Measurements from ENCODE around the gene MCM3AP. TPM values are rescaled to one million over a fixed set of nuclear protein-coding genes. Genes with fewer than 3 reads are reported as not detected.

MCM3AP gene
- total and polyA plus RNA-seq, 2 experiments from 2014 or later = 35.4 to 64.8 TPM

DNA sequence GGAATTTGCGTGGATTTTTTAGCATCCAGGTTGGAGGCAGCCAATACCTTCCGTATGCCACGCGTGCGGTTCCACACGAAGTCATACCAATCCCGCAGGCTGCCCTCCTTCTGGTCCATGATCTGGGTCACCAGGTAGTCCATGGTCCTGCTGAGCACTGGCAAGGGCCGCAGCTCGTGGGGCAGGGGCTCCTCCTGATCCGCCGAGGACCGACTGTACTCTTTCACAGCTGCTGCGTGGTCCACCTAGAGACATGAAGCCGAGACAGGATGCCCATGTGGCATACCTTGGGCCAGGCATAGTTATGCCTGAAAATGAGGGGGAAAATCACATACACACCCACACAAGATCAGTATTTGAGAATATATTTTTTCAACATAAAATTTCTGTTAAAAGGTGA, 12.1 kb downstream of the MCM3AP start:
- no peak overlapping the region for H3K4me3 ChIP-seq
- no peak overlapping the region for H2AFZ ChIP-seq
- DNase-seq (ENCODE audit: low spot score) = no peak
- H3K4me2 ChIP-seq = no peak overlapping the region
- TF ChIP-seq EZH2phosphoT487 (IDR thresholded peaks at IDR 0.05; ENCODE audit: low read depth, severe bottlenecking, unreplicated experiment) (no peak), CTCF (IDR thresholded peaks at IDR 0.05; ENCODE audit: poor library complexity) (no peak), EZH2 (IDR thresholded peaks at IDR 0.05; ENCODE audit: borderline replicate concordance) (no peak)
- H3K4me1 ChIP-seq (ENCODE audit: insufficient read depth) = no peaks in the 10 kb centered on the region
- no peak overlapping the region for H3K27ac ChIP-seq
- H3K9me3 ChIP-seq (ENCODE audit: low read depth) = no peaks in the 10 kb centered on the region
- no peaks in the 10 kb centered on the region for H3K27me3 ChIP-seq
- peaks cover under 1% of the 10 kb centered on the region for H3K79me2 ChIP-seq
- no peaks in the 10 kb centered on the region for H4K20me1 ChIP-seq (ENCODE audit: insufficient read depth, poor library complexity, severe bottlenecking)
- H3K36me3 ChIP-seq (replicated peaks; ENCODE audit: insufficient read depth, low read depth) = no peaks in the 10 kb centered on the region
- 97% methylated on average over 14 of the region's 14 CpGs for WGBS (ENCODE audit: low lambda C conversion rate, missing lambda C conversion rate)
- H3K9me2 ChIP-seq (replicated peaks; ENCODE audit: insufficient read depth) = no peaks in the 10 kb centered on the region

GRCh38 chr21:46269466-46269865, 15.9 kb downstream of the MCM3AP start:
- no peaks in the 10 kb centered on the region for H3K36me3 ChIP-seq (replicated peaks; ENCODE audit: insufficient read depth, low read depth)

DNA sequence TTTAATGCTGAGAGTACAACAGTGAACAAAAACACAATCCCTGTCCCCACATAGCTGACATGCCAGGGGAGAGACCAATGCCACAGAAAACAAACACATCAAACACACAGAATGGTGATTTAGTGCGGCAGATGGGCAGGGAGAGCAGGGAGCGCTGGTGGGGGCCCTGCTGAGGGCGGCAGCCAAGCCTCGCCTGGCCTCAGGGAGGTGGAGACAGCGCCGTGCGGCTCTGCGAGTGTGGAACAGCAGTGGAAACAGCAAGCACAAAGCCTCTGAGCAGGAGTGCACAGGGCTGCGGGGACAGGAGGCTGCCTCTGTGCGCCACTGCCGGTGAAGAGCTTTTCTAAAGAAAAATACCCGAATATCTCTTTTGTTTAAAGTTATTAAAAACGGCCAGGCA, 17.0 kb downstream of the MCM3AP start:
- Histone ChIP-seq H3K4me2 (no peak overlapping the region), H3K36me3 (replicated peaks; ENCODE audit: insufficient read depth, low read depth) (no peaks in the 10 kb centered on the region), H3K27ac (no peak overlapping the region), H3K4me3 (no peak overlapping the region), H3K79me2 (no peaks in the 10 kb centered on the region), H3K4me1 (ENCODE audit: insufficient read depth) (no peaks in the 10 kb centered on the region), H3K27me3 (no peaks in the 10 kb centered on the region), H3K9me2 (replicated peaks; ENCODE audit: insufficient read depth) (no peaks in the 10 kb centered on the region), H3K9me3 (ENCODE audit: low read depth) (no peaks in the 10 kb centered on the region), H4K20me1 (ENCODE audit: insufficient read depth, poor library complexity, severe bottlenecking) (no peaks in the 10 kb centered on the region), H2AFZ (no peak overlapping the region)
- 95% methylated on average over 13 of the region's 13 CpGs for WGBS (ENCODE audit: low lambda C conversion rate, missing lambda C conversion rate)
- no peak for DNase-seq (ENCODE audit: low spot score)
- TF ChIP-seq EZH2 (IDR thresholded peaks at IDR 0.05; ENCODE audit: borderline replicate concordance) = no peak
- TF ChIP-seq CTCF (IDR thresholded peaks at IDR 0.05; ENCODE audit: poor library complexity) = no peak
- no peak for TF ChIP-seq EZH2phosphoT487 (IDR thresholded peaks at IDR 0.05; ENCODE audit: low read depth, severe bottlenecking, unreplicated experiment)

More at GRCh38 chr21:46269466-46269865, 15.9 kb downstream of the MCM3AP start:
- H3K9me3 ChIP-seq (ENCODE audit: low read depth) = no peaks in the 10 kb centered on the region
- H3K79me2 ChIP-seq = no peaks in the 10 kb centered on the region
- 99% methylated on average over 10 of the region's 10 CpGs for WGBS (ENCODE audit: low lambda C conversion rate, missing lambda C conversion rate)
- H4K20me1 ChIP-seq (ENCODE audit: insufficient read depth, poor library complexity, severe bottlenecking) = no peaks in the 10 kb centered on the region
- DNase-seq (ENCODE audit: low spot score) = no peak
- no peak overlapping the region for H3K4me2 ChIP-seq
- H3K27ac ChIP-seq = no peak overlapping the region
- TF ChIP-seq EZH2phosphoT487 (IDR thresholded peaks at IDR 0.05; ENCODE audit: low read depth, severe bottlenecking, unreplicated experiment) (no peak), EZH2 (IDR thresholded peaks at IDR 0.05; ENCODE audit: borderline replicate concordance) (no peak)
- H2AFZ ChIP-seq = no peak overlapping the region
- no peak overlapping the region for H3K4me3 ChIP-seq
- no peaks in the 10 kb centered on the region for H3K27me3 ChIP-seq
- H3K4me1 ChIP-seq (ENCODE audit: insufficient read depth) = no peaks in the 10 kb centered on the region
- H3K9me2 ChIP-seq (replicated peaks; ENCODE audit: insufficient read depth) = no peaks in the 10 kb centered on the region

- DNase-seq (ENCODE audit: low spot score) = no peak
- no peaks in the 10 kb centered on the region for H3K36me3 ChIP-seq (replicated peaks; ENCODE audit: insufficient read depth, low read depth)
- H3K27me3 ChIP-seq = no peaks in the 10 kb centered on the region
- H3K27ac ChIP-seq = no peak overlapping the region
- H3K9me2 ChIP-seq (replicated peaks; ENCODE audit: insufficient read depth) = no peaks in the 10 kb centered on the region
- 93% methylated on average over 19 of the region's 19 CpGs for WGBS (ENCODE audit: low lambda C conversion rate, missing lambda C conversion rate)
- no peak overlapping the region for H3K4me3 ChIP-seq
- no peaks in the 10 kb centered on the region for H3K79me2 ChIP-seq
- no peak overlapping the region for H2AFZ ChIP-seq
- no peaks in the 10 kb centered on the region for H3K4me1 ChIP-seq (ENCODE audit: insufficient read depth)
- H3K4me2 ChIP-seq = no peak overlapping the region
- no peaks in the 10 kb centered on the region for H4K20me1 ChIP-seq (ENCODE audit: insufficient read depth, poor library complexity, severe bottlenecking)
- TF ChIP-seq EZH2phosphoT487 (IDR thresholded peaks at IDR 0.05; ENCODE audit: low read depth, severe bottlenecking, unreplicated experiment) (no peak), EZH2 (IDR thresholded peaks at IDR 0.05; ENCODE audit: borderline replicate concordance) (no peak), CTCF (IDR thresholded peaks at IDR 0.05; ENCODE audit: poor library complexity) (no peak)
- no peaks in the 10 kb centered on the region for H3K9me3 ChIP-seq (ENCODE audit: low read depth)
Measured at GRCh38 chr21:46266946-46267345, 18.5 kb downstream of the MCM3AP start.

Data from hepatocyte (in vitro differentiated cells).